Spleen (tissue), 7 donors: ENCODE data around the gene EEF2K.

Source experiments
- POLR2A ChIP-seq, 3 donors: fragments of 450-650 bp; IDR thresholded peaks; one replicate each; pipeline ENCODE4 v1.5.1; 2017; ENCODE audit warnings: antibody characterized with exemption in 3 of 3, mild to moderate bottlenecking in 1 of 3
- POLR2AphosphoS5 ChIP-seq, 3 donors: sonication (generic); formaldehyde crosslinking; IDR thresholded peaks; one replicate each; pipeline ENCODE4 v1.5.1; 2017; ENCODE audit warnings: antibody characterized with exemption in 3 of 3
- TF ChIP-seq, protein P1 (sequence below), 11 experiments: fragments of 200-600 bp in 7 of 11; fragments of 450-650 bp in 4 of 11; sonication (generic) in 4 of 11; IDR thresholded peaks in 8 of 11; conservative IDR thresholded peaks in 3 of 11; 1 replicate in 7 of 11; 2 replicates in 4 of 11; pipeline versions ENCODE4 v1.4.0 to v1.8.0; 2016 to 2021; ENCODE audit warnings: antibody characterized with exemption in 11 of 11, inconsistent platforms in 4 of 11, mild to moderate bottlenecking in 1 of 11
- donor health status: DM: no; HTN: no; CAD: no; lungs with moderate emphysema.
- donor health status: DM: no; HTN: no; CAD: no.
- donor health status: DM: no; HTN: no; CAD: no.

DNA sequence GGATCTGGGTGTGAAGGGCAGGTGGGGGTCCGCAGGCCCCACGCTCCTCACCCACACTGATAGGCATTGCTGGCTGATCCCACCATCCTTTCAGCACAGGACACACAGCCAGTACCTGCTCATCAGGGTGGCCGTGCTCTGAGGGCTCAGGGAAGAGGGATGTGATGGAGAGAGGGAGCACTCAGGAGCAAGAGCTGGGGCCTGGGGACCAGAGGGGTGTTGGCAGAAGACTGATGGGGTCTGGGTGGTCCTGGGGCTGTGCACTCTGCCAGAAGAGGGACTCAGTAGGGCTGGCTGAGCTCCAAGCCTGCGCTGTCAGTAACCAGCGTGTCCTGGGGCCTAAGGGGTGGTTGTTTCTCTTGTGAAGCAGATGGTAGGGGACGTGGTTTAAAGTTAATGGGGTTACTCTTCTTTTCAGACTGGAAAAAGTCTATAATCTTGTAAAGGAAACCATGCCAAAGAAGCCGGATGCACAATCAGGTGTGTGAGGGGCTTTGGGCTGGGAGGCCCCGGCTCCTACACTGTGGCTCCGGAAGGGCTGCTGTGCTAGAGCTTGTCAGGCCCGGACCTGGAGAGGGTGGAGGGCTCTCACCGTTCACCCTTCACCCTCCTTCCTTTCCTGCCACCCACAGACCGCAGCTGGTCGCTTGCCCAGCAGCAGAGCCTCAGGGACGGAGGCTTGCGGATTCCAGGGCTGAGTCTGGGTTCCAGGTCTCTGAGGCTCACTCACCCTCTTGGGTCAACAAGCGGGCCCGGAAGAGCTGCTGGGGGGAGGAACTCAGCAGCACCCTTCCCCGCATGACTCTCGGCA is 118.9 kb downstream of the EEF2K start:
- TF ChIP-seq POLR2A (IDR thresholded peaks at IDR 0.05), result no peak
- TF ChIP-seq, protein P1, sequence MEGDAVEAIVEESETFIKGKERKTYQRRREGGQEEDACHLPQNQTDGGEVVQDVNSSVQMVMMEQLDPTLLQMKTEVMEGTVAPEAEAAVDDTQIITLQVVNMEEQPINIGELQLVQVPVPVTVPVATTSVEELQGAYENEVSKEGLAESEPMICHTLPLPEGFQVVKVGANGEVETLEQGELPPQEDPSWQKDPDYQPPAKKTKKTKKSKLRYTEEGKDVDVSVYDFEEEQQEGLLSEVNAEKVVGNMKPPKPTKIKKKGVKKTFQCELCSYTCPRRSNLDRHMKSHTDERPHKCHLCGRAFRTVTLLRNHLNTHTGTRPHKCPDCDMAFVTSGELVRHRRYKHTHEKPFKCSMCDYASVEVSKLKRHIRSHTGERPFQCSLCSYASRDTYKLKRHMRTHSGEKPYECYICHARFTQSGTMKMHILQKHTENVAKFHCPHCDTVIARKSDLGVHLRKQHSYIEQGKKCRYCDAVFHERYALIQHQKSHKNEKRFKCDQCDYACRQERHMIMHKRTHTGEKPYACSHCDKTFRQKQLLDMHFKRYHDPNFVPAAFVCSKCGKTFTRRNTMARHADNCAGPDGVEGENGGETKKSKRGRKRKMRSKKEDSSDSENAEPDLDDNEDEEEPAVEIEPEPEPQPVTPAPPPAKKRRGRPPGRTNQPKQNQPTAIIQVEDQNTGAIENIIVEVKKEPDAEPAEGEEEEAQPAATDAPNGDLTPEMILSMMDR (IDR thresholded peaks at IDR 0.05 in 8 of 11, conservative IDR thresholded peaks at IDR 0.05 in 3 of 11), result no peak
- TF ChIP-seq POLR2AphosphoS5 (IDR thresholded peaks at IDR 0.05), result peak in 1 of 3 donors; percentile 29
